Occipital lobe (tissue), 2 donors: ENCODE measurements around the gene SFT2D3. TPM values are rescaled to one million over a fixed set of nuclear protein-coding genes. Genes with fewer than 3 reads are reported as not detected.

Experiments
- DNase-seq: peaks from one replicate; lab custom pipeline; 2025; lab: John Stamatoyannopoulos, UW
- total RNA-seq: library from RNA; depleted of rRNA; stranded (reverse); fragments of >200 nt; gene quantifications from one replicate; pipeline ENCODE4 v1.2.3, GENCODE V29; 2014

Gene SFT2D3
- total RNA-seq, 1 donor from 2014 or later = 11.7 TPM

DNA sequence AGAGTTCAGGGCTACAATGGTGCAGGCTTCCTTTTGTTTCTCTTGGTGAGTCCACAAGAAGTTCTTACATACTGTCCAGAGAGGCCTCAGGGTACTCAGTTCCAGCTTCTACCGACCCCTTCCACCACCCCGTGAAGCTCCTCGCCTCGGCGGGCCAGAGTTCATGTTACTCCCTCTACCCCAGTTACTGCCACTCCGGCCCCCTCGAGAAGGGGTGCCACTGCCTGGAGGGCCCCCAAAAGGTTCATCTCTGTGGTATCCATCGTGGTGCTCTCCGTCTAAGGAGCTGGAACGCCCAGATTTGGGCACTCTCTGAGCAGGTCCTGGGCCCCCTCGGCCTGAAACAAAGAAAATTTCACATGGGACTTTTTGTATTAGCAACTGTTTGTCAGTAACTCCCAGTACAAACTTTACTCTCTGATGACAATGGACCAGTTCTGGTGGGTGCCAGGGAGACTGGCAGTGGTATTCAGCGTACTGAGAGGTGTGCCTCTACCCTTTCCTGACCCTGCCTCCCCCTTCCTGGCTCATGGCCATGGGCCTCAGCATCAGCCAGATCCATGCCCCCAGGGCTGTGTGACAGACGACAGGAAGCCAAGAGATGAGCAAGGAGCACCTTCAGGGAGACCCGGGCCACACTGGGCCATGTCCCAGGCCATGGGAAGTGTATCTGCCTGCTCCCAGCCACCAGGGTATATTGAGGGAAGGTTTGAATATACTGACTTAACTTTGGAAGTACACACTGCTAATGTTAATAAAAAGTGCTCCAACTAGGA is 5.1 kb downstream of the SFT2D3 start:
- no peak for DNase-seq

DNA sequence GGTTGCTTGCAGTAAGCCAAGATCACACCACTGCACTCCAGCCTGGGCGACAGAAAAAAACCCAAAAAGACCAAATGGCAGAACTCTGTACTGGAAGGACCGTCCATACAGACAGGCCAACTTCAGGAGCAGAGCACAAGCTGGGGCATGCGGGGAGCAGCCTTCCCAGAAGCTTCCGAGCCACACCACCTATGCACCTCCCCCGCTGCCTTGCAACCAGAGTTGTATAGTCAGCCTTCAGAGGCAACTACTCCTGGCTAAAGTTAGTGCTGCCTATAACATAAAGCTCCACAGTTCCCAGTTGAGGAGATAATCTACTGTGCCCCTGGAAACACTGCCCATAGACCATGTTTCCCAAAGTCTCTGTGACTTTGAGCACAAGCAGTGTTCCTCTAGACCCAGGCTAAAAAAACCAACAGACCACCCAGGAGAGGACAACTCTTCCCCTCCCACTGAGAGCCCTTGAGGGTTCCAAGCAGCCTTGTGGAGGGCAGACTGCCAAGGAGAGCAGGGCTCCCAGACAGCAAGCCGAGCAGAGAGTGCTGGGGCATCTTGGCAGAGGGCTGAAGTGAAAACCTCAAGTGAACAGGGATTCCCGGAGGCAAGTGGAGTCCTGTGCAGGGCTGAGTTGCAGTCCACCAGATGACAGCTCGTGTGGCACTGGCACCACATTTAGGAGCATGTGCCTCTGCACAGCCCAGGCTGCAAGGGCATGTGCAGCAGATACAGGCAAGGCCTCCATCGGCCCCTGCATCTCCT is 6.8 kb downstream of the SFT2D3 start:
- DNase-seq = no peak

- no peak for DNase-seq
Observed at GRCh38 chr2:127709336-127709735, 8.0 kb downstream of the SFT2D3 start.

- DNase-seq = no peak
Observed at GRCh38 chr2:127712999-127713398, 11.7 kb downstream of the SFT2D3 start.

DNA sequence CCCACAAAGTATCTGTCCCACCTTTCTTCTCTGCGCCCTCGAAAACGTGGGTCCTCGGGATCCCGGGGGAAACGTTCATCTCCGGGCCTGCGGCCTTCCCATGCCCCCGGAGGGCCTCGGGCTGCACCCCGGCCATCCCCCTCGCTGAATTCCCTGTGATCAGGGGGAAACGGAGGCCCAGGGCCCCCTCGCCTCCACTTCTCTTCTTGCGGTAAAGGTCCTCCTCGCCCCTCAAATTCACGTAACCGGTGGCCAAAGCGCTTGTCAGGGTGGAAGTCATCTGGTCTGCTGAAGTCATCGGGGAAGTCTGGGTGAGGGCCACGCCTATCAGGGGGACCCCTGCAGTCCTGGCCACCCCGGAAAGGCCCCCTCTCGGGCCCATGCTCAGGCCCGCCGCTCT is 12.3 kb downstream of the SFT2D3 start:
- DNase-seq = no peak

DNA sequence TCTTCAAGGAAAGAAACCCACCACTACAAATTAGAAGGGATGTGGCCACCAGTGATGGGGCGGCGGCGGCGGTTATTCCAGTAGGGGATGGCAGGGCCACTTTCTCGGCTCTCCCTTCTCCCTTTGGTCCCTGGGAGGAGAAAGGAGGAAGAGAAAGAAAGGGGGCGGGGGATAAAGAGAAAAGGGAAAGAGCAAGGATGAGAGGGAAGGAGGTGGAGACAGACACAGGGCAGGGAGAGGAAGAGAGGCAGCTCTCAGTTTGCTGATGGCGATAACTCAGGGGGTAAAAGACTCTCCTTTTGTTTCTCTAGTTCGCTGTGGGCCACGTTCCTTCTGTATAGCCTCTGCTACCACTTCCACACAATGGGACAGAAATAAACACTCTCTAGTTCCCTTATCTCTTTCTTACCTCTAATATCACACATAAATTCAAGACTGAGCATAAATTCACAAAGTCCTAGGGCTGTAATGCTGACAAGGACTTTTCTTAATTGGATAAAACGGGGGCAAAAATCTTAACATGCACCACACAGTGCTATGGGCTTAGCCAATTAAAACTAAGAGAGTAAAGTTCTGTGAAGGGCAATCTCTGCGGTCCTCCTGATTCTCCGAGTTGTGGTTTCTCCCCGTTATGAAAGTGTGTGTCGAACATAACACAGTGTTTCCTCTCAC is 14.6 kb downstream of the SFT2D3 start:
- no peak for DNase-seq

- no peak for DNase-seq
Observed at GRCh38 chr2:127718271-127718670, 17.0 kb downstream of the SFT2D3 start.

- no peak for DNase-seq
Observed at GRCh38 chr2:127719301-127720218, 18.3 kb downstream of the SFT2D3 start.

- DNase-seq = no peak
Observed at GRCh38 chr2:127721311-127721977, 20.1 kb downstream of the SFT2D3 start.

GRCh38 chr2:127721978-127722355 is 20.7 kb downstream of the SFT2D3 start:
- DNase-seq = no peak

DNA sequence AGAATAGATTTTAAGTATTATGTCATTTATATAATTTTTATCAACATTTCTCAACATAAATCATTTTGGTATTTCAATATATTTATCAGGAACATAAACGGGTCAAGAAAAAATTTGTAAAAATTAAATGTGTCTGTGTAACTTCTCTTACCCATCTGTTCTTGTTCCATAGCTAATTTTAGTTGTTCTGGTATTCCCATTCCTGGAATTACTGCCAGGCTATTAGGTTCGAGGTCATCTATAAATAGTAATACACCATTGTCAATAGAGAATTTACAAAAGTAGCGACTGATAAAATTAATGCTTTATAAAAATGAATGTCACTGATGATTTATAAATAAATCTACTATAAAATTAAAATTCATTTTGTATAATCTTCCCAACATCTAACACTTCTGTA is 21.5 kb downstream of the SFT2D3 start:
- no peak for DNase-seq

DNA sequence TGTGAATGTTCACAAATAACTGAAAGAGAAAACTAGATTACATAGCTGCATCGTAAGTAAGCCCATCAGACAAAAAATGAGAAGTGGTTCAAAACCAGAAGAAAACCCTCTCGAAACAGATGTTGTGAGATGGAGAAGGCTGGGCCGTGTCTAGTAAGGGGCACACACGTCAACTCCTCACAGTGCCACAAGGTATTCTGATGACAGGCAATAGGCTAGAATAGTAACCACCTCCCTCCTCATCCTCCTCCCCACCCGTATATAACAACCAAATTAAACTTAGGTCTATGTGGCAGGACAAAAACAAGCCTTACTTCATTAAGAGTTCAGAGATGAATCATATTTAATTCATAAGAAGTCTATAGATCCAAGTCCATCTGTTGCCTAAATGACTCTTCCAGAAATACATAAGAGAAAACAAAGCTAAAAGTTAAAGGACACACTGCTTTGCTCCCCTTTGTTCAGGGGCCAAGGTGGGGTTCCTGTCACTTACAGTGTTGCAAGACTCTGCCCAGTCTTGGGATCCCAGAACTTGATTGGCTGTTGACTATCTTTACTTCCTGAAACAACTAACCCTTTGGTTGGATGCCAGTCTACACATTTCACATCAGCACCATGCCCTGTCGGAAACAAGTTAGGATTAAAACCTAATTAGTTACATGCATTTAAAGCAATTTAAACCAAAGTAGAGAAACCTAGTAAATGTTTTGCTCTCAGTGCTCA is 25.0 kb downstream of the SFT2D3 start:
- DNase-seq = no peak

- no peak for DNase-seq
Observed at GRCh38 chr2:127733113-127733815, 32.0 kb downstream of the SFT2D3 start.

DNA sequence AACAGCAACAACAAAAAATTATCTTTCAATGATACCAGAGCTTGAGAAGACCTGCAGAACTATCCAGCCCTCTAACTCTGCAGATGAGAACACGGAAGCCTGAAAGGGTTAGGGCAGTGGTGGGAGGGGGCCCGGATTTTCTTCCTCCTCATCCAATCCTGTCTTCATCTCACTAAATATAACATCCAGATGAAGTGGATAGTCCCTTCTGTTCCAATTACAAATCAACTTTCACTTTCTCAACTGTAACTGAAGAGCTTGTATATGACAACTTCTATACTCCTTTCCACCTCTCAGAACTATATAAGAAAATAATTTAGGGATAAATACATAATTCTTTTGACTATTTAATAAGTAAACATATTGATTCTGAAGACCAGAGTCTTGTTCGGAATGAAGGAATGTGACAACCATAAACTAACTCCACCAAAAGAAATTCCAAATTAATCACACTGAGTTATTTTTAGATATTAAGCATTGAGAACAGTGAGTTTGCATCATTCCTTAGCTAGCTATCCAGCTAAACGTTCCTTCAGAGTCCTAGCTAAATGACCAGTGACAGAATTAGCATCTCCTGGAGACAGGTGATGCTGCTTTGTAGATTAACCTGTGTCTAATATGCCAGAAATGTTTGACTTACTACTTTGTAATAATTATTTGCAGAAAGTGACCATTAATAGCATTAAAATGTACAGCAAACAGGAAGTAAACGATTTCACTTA is 32.7 kb downstream of the SFT2D3 start:
- no peak for DNase-seq

DNA sequence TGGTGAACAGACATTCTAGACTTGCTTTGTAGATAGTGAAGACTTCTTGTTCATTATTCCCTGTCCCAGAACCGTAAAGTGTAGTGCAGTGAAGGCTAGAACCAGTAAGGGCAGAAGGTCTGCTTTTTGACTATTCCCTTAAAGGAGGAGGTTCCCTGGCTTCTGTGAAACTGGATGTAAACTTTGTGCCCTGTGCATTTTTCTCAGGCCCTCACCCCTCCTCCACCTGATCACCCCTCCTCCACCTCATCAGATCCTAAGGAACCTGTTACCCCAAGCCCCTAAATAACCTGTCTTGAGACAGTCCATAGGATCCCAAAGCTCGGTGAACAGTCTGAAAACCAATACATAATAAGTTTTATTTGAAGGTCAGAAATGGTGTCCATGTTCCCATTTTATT is 33.7 kb downstream of the SFT2D3 start:
- DNase-seq = no peak

- no peak for DNase-seq
Observed at GRCh38 chr2:127735537-127736399, 34.5 kb downstream of the SFT2D3 start.

DNA sequence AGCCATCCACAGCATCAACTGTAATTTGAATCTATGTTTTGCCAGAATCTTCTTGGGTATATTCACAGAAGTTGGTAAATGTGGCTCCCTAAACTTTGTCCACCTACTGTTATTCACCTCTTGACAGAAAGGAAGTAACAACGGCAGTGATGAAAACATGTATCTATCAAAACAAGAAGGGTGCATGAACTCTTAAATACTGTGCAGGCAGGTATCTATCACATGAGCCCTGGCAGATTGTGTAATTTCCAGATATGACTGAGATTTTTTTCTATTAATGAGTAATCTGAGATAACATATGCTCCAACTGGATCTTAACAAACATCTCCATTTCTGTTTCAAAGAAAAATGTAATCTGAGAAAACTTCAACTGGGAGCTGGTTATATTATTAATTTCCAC is 36.6 kb downstream of the SFT2D3 start:
- no peak for DNase-seq

DNA sequence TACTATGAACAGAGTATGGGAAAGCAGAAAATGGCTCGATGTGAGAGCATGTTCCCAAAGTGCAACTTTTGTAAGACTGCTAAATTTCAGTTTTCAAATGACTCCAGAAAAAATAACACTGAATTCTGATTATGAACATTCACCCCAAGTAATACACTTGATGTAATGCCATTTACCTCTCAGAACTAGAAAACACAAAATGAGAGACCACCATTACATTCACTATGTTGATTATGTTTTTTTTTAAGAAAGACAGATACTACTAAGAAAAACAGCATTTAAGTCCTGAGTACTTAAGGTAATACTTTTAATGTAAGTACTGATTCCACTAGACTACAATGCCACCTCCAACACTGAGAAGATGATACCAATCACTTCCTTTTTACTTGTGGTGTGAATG is 38.5 kb downstream of the SFT2D3 start:
- DNase-seq = no peak
